ENCODE results near the gene PRAME. TPM values are rescaled to one million over a fixed set of nuclear protein-coding genes. Genes with fewer than 3 reads are reported as not detected.
"Not testable (repeated sequence)": the region's sequence is repeated elsewhere in the genome, so short reads cannot be mapped to it uniquely, and the experiment has no call there.

Gene PRAME
- total RNA-seq, 2 experiments from 2014 or later: not detected

GRCh38 chr22:22534604-22535415 is 24.3 kb downstream of the PRAME start:
- Mint-ChIP-seq H3K27me3 (peaks cover 19% of the 10 kb centered on the region), H3K4me3 (no peak overlapping the region), H3K4me1 (no peaks in the 10 kb centered on the region), H3K9me3 (ENCODE audit: low read depth) (no peaks in the 10 kb centered on the region), H3K36me3 (no peaks in the 10 kb centered on the region), H3K27ac (no peak overlapping the region)
- ATAC-seq (no peak), DNase-seq (no peak)
- CTCF ChIA-PET: interaction anchor here (1.2 to 1.5 kb wide), 2 partner anchors 9 to 26 kb away, joined by 3 to 4 read pairs; partner anchors contain the start of gene ZNF280B

GRCh38 chr22:22533863-22534262 is 25.2 kb downstream of the PRAME start:
- Mint-ChIP-seq H3K27me3 (peaks cover 16% of the 10 kb centered on the region), H3K4me3 (no peak overlapping the region), H3K27ac (no peak overlapping the region), H3K9me3 (ENCODE audit: low read depth) (no peaks in the 10 kb centered on the region), H3K36me3 (no peaks in the 10 kb centered on the region), H3K4me1 (no peaks in the 10 kb centered on the region)
- DNase-seq: no peak
- ATAC-seq: no peak
- CTCF ChIA-PET: no interaction called here

- CTCF ChIA-PET: no interaction called here
- no peaks in the 10 kb centered on the region for H3K9me3 Mint-ChIP-seq (ENCODE audit: low read depth)
- no peak overlapping the region for H3K27ac Mint-ChIP-seq
- H3K27me3 Mint-ChIP-seq: peaks cover 16% of the 10 kb centered on the region
- DNase-seq (no peak), ATAC-seq (no peak)
- H3K4me1 Mint-ChIP-seq: no peaks in the 10 kb centered on the region
- no peaks in the 10 kb centered on the region for H3K36me3 Mint-ChIP-seq
- no peak overlapping the region for H3K4me3 Mint-ChIP-seq
These were observed 25.6 kb downstream of the PRAME start for GRCh38 chr22:22533417-22533816.

- CTCF ChIA-PET; ATAC-seq; H3K4me3 Mint-ChIP-seq; H3K4me1 Mint-ChIP-seq; H3K36me3 Mint-ChIP-seq; H3K27ac Mint-ChIP-seq; H3K9me3 Mint-ChIP-seq (ENCODE audit: low read depth); DNase-seq: not testable (repeated sequence)
- H3K27me3 Mint-ChIP-seq: peaks cover 16% of the 10 kb centered on the region
These were observed 26.5 kb downstream of the PRAME start for GRCh38 chr22:22532547-22533071.

GRCh38 chr22:22531770-22532546 is 27.1 kb downstream of the PRAME start:
- Mint-ChIP-seq H3K27me3 (peaks cover 16% of the 10 kb centered on the region), H3K36me3 (no peaks in the 10 kb centered on the region), H3K4me1 (no peaks in the 10 kb centered on the region), H3K4me3 (no peak overlapping the region), H3K9me3 (ENCODE audit: low read depth) (no peaks in the 10 kb centered on the region), H3K27ac (no peak overlapping the region)
- CTCF ChIA-PET: interaction anchor here (1.3 kb wide), 1 partner anchor 24 kb away, joined by 3 read pairs; the partner anchor contains the start of gene ZNF280B
- DNase-seq (no peak), ATAC-seq (no peak)

- Mint-ChIP-seq H3K27ac (no peak overlapping the region), H3K4me3 (no peak overlapping the region), H3K9me3 (ENCODE audit: low read depth) (no peaks in the 10 kb centered on the region), H3K4me1 (no peaks in the 10 kb centered on the region), H3K36me3 (no peaks in the 10 kb centered on the region), H3K27me3 (peaks cover 16% of the 10 kb centered on the region)
- no peak for ATAC-seq
- no peak for DNase-seq
- CTCF ChIA-PET: no interaction called here
These were observed 30.3 kb downstream of the PRAME start for GRCh38 chr22:22528780-22529179.

GRCh38 chr22:22527312-22527711 is 31.8 kb downstream of the PRAME start:
- H3K36me3 Mint-ChIP-seq: no peaks in the 10 kb centered on the region
- H3K4me1 Mint-ChIP-seq: no peaks in the 10 kb centered on the region
- CTCF ChIA-PET: no interaction called here
- no peaks in the 10 kb centered on the region for H3K9me3 Mint-ChIP-seq (ENCODE audit: low read depth)
- peaks cover 19% of the 10 kb centered on the region for H3K27me3 Mint-ChIP-seq
- DNase-seq: no peak
- no peak overlapping the region for H3K27ac Mint-ChIP-seq
- no peak for ATAC-seq
- H3K4me3 Mint-ChIP-seq: no peak overlapping the region

- CTCF ChIA-PET: interaction anchor here (1.1 kb wide), 1 partner anchor 9 kb away, joined by 3 read pairs; no protein-coding TSS in a partner anchor
- no peak for ATAC-seq
These were observed 32.7 kb downstream of the PRAME start for GRCh38 chr22:22526125-22526912.

GRCh38 chr22:22523494-22523893 is 35.6 kb downstream of the PRAME start:
- CTCF ChIA-PET: no interaction called here
- H3K4me3 Mint-ChIP-seq: no peak overlapping the region
- H3K4me1 Mint-ChIP-seq: peaks cover 3% of the 10 kb centered on the region
- H3K27ac Mint-ChIP-seq: no peak overlapping the region
- DNase-seq (no peak), ATAC-seq (no peak)
- no peaks in the 10 kb centered on the region for H3K9me3 Mint-ChIP-seq (ENCODE audit: low read depth)
- no peaks in the 10 kb centered on the region for H3K36me3 Mint-ChIP-seq
- H3K27me3 Mint-ChIP-seq: peaks cover 21% of the 10 kb centered on the region

More at GRCh38 chr22:22526125-22526912, 32.7 kb downstream of the PRAME start:
- H3K27me3 Mint-ChIP-seq: peaks cover 19% of the 10 kb centered on the region
- no peak overlapping the region for H3K4me3 Mint-ChIP-seq
- H3K9me3 Mint-ChIP-seq (ENCODE audit: low read depth): no peaks in the 10 kb centered on the region
- H3K27ac Mint-ChIP-seq: no peak overlapping the region
- no peaks in the 10 kb centered on the region for H3K36me3 Mint-ChIP-seq
- DNase-seq: no peak
- H3K4me1 Mint-ChIP-seq: no peaks in the 10 kb centered on the region

GRCh38 chr22:22521631-22522030 is 37.4 kb downstream of the PRAME start:
- Mint-ChIP-seq H3K9me3 (ENCODE audit: low read depth) (no peaks in the 10 kb centered on the region), H3K27ac (no peak overlapping the region), H3K4me3 (no peak overlapping the region), H3K4me1 (peaks cover 3% of the 10 kb centered on the region), H3K27me3 (peaks cover 28% of the 10 kb centered on the region), H3K36me3 (no peaks in the 10 kb centered on the region)
- CTCF ChIA-PET: no interaction called here
- DNase-seq (no peak), ATAC-seq (no peak)

GRCh38 chr22:22520667-22521602 is 38.1 kb downstream of the PRAME start:
- H3K36me3 Mint-ChIP-seq: no peaks in the 10 kb centered on the region
- ATAC-seq: no peak
- H3K9me3 Mint-ChIP-seq (ENCODE audit: low read depth): no peaks in the 10 kb centered on the region
- H3K27ac Mint-ChIP-seq: no peak overlapping the region
- H3K4me3 Mint-ChIP-seq: no peak overlapping the region
- peaks cover 3% of the 10 kb centered on the region for H3K4me1 Mint-ChIP-seq
- CTCF ChIA-PET: interaction anchor here (0.9 kb wide), 1 partner anchor 57 kb away, joined by 3 read pairs; no protein-coding TSS in a partner anchor
- DNase-seq: no peak
- H3K27me3 Mint-ChIP-seq: peaks cover 32% of the 10 kb centered on the region

GRCh38 chr22:22520020-22520656 is 38.9 kb downstream of the PRAME start, which contains the start of gene ZNF280A:
Gene ZNF280A (minus strand): TSS chr22:22520270. CDS start chr22:22515630, 4,640 bp downstream.
- CTCF ChIA-PET: interaction anchor here (0.6 to 1.0 kb wide), 3 partner anchors 18 to 1693 kb away, joined by 3 to 5 read pairs (median 3); no protein-coding TSS in a partner anchor
- Mint-ChIP-seq H3K36me3 (no peaks in the 10 kb centered on the region), H3K27me3 (peaks cover 34% of the 10 kb centered on the region), H3K4me3 (no peak within 1 kb of the TSS), H3K4me1 (peaks cover 3% of the 10 kb centered on the region), H3K9me3 (ENCODE audit: low read depth) (no peaks in the 10 kb centered on the region), H3K27ac (no peak within 1 kb of the TSS)
- DNase-seq (no peak), ATAC-seq (no peak)

Data from activated CD8-positive, alpha-beta memory T cell treated with anti-CD3 and anti-CD28 coated beads, Interleukin-2, amount 10 ng/mL, durations not matched to agents 7 days and 5 days (primary cell).